HG03097 (cell line): ENCODE results near the gene ISG15.
"Not testable (repeated sequence)": the region's sequence is repeated elsewhere in the genome, so short reads cannot be mapped to it uniquely, and the experiment has no call there.

Source experiments
- ATAC-seq: cut with Tn5 transposase; IDR thresholded peaks from one replicate; pipeline ENCODE4 v1.9.1; 2021; ENCODE audit not compliant: unreplicated experiment, low FRiP score

The ISG15 gene

DNA sequence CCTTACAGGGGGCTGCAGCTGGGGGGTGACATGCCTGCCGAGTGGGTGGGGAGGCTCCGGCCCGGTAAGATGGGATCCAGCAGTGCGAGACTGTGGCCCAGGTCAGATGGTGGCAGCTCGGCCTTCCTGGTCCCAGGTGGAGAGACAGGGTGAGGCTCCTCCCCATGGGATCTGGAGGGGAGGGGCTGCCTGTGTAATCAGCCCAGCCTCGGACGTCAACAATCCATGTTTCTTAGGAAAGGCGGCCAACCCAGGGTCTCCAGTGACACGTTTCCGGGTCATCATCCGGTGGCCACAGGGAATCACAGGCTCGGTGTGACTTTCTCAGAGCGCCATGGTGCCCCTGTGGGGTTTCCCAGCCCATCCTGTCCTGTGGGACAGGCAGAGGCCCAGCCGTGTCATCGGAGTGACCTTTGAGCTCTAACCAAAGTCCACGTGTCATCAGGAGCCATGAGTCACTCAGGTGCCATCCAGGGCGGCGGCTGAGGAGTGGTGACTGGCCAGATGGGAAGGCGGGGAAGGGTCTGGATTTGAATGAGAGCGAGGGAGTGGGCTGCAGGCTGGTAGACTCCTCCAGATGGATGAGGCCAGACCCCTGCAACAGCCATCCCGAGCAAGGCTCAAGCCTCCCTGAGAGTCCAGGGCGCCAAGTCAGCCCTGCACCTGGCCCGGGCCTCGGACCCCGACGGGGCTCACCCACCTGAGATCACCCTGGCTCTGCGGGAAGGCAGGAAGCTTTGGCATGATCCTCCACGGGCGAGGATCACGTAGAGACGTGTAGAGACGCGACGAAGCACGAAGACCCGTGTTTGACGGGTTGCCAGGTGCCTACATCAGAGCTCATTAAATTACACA is 6.8 kb upstream of the ISG15 start:
- no peak for ATAC-seq

GRCh38 chr1:1010131-1010530 is 3.2 kb upstream of the ISG15 start:
- ATAC-seq: not testable (repeated sequence)

DNA sequence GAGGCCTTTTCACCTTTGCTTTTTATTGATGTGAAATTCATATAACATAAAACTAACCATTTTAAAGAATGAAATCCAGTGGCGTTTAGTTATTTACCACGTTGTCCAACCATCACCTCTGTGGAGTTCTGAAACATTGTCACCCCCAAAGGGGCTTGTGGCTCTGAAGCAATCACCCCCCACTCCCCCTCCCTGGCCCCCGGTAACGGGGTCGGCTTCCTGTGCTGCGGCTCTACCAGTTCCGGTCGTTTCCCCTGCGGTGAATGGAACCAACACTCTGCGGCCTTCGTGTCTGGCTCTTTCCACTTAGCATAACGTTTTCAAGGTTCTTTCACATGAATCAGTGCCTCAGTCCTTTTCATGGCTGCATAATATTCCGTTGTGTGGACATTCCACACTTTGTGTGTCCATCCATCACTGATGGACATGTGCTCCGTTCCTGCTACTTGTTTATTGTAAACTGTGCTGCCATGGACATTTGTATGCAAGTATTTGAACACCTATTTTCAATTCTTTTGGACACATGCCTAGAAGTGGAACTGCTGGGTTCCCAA is 1.8 kb upstream of the ISG15 start:
- no peak for ATAC-seq

DNA sequence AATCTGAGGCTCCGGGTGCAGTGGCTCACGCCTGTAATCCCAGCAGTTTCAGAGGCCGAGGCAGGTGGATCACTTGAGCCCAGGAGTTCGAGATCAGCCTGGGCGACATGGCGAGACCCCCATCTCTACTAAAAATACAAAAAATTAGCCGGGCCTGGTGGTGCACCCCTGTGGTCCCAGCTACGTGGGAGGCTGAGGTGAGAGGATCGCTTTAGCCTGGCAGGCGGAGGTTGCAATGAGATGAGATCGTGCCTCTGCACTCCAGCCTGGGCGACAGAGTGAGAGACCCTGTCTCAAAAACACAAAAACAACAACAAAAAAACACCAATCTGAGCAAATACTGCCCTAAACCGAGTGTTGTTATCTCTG is 577 bp upstream of the ISG15 start:
- not testable (repeated sequence) for ATAC-seq

- ATAC-seq: no peak
These were observed 788 bp downstream of the ISG15 start for GRCh38 chr1:1013922-1014648.

DNA sequence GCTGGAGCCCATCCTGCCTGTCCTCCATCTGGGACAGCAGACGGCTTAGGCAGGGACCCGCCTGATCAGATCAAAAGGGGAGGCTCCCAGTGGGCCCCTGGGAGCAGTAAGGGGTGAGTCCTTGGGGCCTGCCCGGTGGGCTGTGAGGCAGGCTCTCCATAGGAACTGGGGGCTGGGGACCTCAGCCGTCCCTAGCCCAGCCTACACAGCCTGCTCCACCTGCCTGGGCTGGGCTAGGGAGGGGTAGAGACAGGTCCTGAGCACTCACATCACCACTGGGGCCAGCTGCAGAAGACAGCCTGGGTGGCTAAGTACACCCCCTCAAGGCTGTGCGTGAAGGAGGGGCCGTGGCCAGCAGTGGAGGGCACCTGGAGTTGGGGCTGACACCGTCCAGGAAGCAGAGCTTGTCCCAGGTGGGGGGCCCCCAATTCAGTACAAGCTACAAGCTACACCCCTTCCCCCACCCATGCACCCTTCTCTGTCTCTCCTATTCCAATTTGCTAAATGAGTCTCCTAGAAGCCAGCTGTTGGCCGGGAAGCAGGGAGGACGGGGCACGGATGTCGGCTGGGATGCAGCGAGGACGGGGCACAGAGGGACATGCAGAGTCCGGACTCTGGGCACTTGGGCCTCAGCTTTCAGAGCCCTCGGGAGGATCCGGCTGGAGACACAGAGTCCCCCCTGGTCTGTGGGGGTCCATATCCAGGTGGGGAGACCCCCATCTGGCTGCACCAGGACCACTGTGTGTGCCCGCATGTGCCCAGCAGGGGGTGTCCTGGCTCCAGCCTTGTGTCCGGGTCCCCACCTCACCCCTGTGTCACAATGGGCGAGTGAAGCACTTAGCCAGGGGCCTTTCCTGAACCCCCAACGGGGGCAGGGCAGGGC is 1.7 kb downstream of the ISG15 start:
- ATAC-seq: no peak

- ATAC-seq: not testable (repeated sequence)
These were observed 4.4 kb downstream of the ISG15 start for GRCh38 chr1:1017397-1018320.

DNA sequence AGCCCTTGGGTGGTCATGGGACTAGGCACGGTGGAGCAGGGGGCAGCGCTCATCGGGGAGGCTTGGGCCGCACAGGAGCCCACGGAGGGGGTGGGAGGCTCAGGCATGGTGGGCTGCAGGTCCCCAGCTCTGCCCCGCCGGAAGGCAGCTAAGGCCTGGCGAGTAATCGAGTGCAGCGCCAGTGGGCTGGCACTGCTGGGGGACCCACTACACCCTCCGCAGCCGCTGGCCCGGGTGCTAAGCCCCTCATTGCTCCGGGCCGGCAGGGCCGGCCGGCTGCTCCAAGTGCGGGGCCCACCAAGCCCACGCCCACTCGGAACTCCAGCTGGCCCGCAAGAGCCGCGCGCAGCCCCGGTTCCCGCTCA is 5.0 kb downstream of the ISG15 start:
- not testable (repeated sequence) for ATAC-seq

DNA sequence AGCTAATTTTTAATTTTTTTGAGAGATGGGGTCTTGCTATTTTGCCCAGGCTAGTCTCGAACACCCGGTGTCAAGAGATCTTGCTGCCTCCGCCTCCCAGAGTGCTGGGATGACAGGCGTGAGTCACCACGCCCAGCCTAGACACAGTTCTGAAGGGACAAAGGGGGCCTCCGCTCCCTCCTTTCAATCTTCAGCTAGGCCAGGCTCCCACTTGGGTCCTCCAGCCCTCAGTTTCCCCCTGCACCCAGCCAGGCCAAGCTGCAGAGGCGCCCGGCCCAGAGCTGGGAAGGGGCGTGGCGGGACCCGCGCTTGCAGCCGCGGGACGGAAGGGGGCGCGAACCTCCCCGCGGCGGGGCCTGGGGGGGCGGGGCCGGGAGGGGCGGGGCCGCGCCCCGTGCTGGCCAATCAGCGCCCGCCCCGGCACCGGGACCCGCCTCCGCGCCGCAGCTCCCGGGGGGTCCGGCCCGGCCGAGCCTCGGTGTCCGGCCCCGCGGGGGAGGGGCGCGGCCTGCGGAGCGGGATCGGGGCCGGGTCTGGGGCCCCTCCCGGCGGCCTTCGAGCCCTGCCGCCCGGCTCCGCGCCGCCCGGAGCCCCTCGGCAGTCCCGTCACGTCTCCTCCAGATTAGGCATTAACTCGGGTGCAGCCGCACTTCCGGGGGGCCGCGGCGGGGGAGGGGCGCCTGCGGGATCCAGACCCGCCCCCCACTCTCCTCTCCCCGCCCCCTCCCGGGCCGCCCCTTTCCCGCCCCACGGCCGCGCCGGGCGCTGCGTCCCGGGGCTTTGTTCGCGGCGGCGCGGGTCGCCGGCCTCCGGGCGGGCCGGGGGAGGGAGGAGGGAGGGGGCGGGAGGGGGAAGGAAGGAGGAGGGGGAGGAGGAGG is 6.1 kb downstream of the ISG15 start:
- ATAC-seq: no peak

DNA sequence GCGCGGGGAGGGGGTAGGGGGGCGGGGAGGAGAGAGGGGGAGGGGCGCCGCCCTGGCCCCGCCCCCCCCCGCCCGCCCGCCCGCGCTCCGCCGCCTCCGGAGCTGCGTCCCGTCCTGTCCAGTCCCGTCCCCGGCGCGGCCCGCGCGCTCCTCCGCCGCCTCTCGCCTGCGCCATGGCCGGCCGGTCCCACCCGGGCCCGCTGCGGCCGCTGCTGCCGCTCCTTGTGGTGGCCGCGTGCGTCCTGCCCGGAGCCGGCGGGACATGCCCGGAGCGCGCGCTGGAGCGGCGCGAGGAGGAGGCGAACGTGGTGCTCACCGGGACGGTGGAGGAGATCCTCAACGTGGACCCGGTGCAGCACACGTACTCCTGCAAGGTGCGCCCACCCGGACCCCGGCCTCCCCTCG is 6.7 kb downstream of the ISG15 start, which contains the start of gene AGRN:
Gene AGRN (plus strand): TSS at position 121 of the 405 bp plus-strand sequence. CDS start 53 bp downstream, at position 174.
- no peak for ATAC-seq

DNA sequence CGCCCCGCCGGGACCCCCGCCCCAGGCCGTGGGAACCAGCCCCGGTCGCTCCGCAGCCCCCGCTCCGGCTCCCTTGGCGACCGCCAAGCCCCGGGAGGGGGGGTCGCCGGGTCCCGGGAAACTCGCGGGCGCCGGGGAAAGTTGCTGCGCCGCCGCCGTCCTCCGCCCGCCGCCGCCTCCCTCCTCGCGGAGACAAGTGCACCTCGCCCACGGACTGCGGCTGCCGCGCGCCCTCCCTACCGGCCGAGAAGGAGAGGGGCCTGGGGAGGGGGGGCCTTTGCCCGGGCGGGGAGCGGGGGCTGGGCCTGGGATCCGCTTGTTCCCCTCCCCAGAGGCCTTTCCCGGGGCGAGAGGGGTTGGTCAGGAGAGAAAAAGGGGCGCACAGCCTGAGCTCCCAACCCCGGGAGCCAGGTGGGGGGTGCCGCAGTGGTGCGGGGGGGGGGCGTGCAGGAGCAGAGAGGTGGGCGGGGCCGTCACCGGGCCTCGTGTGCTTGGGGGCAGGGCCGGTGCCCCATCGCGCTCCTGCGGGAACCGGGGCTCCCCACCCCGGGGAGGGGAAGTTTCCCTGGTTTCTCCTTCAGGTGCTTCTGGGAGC is 7.2 kb downstream of the ISG15 start:
- ATAC-seq: no peak

- ATAC-seq: no peak
These were observed 8.0 kb downstream of the ISG15 start for GRCh38 chr1:1021010-1021919.

DNA sequence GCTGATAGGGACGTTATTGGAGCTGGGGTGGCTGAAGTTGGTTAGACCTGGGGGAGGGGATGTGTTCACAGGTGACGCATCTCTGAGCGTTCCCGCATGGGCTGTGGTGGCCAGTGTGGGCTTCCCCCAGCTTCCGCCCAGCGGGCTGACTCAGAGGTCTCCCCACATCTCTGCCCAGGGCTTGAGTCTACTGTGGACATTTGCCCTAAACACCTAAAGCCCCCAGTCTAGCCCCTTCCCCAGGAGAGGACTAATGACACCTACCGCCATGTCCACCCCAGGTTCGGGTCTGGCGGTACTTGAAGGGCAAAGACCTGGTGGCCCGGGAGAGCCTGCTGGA is 8.6 kb downstream of the ISG15 start:
- no peak for ATAC-seq

GRCh38 chr1:1022302-1023009 is 9.2 kb downstream of the ISG15 start:
- ATAC-seq: no peak

GRCh38 chr1:1023700-1024099 is 10.4 kb downstream of the ISG15 start:
- no peak for ATAC-seq

- ATAC-seq: no peak
These were observed 11.0 kb downstream of the ISG15 start for GRCh38 chr1:1024149-1024770.
